RPMI7951 (cell line): ENCODE results near the gene DAB2. TPM values are rescaled to one million over a fixed set of nuclear protein-coding genes. Genes with fewer than 3 reads are reported as not detected.
A peak's percentile ranks its signal among the peaks of the same experiment; 100 is the strongest.
"Not testable (repeated sequence)": the region's sequence is repeated elsewhere in the genome, so short reads cannot be mapped to it uniquely, and the experiment has no call there.

Source experiments
- DNase-seq: peaks from one replicate; pipeline ENCODE4 v3.0.0-alpha.2; 2012; ENCODE audit warnings: low read depth
- total RNA-seq: library from RNA; depleted of rRNA; stranded (reverse); fragments of >200 nt; shearing (Covaris generic); gene quantifications from 2 replicates; pipeline ENCODE4 v1.2.3, GENCODE V29; 2014

The DAB2 gene
- total RNA-seq, 1 experiment from 2014 or later, result 19.9 TPM

DNA sequence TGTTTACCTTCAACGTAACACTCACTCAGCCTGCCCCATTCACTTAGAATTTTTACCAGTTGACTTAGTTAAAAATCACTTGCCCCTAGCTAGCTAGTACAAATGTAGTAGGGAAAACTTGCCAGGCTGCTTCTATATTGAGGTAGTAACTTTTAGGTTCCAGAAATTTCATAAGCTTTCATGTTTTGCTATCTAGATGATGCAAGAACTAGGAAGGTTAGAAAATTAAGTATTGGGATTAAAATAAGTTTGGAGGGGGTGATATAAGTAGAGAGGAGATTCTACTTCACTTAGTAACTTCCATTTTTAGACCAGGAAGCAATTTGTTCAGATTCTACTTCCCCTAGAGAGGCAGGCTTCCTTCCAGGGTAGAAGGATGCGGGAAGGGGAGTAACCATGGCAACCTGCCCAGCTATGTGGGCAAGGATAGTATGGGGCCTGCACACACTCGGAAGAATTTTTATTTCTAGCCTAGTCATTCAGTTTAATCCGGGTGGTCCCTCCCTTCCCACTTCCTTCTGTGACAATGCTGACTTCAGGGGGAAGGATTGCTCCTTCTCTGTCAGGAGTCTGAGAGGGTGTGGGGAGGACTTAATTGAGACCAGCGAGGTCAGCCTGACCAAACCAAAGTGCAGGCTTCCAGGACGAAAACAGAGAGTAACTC lies 4.2 kb downstream of the DAB2 start:
- peak; percentile 77 for DNase-seq

DNA sequence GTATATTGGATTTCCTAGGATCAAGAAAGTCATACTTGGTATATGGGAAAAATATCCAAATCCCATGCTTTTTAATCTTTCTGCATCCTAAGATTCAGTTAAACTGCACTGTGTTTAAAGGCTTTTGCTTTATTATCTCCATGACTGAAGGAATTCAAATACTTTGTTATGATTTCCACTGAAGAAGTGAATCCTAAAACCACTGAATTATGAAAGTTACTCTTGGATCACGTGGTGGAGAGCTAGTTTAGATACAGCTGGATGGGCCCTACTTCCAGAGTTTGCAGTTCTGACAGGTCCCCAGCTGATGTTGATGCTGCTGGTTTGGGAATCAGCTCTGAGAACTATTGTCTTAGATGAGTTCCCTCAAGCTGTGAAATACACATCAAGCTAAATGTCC lies 5.0 kb downstream of the DAB2 start:
- DNase-seq, result no peak

DNA sequence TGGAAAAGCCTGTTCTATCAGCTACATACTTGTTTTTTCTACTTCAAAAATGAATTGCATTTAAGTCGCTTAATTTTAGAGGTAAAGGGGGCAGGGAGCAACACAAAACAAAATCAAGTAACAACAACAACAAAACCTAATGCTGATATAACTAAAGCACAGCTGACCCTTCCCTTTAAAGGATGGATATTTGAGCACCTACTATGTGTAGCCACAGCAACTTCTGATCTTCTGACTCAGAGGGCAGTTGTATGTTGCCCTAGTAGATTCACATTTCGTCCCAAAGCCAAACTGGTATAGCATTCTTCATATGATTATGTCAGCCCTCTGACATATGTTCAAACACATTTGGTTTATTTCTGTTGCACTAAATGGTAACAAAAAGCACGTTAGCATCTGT lies 6.8 kb downstream of the DAB2 start:
- no peak for DNase-seq

DNA sequence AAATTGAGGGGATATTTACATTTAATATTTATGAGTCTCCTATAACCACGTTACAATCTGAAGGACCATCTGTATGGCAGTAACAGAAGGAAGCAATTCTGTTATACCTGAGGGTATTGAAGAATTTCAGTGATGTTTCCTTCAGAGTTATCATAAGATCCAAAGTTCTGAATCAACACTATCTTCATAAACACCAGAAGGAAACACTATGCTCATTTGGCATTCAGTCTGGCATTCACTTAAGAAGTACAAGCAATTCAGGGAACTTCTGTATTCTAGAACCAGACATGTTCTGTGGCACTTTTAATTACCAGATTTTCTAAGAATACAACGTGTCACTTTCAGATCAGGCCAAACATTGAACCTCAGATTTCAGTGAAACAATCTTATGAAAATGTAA lies 9.6 kb downstream of the DAB2 start:
- DNase-seq, result no peak

DNA sequence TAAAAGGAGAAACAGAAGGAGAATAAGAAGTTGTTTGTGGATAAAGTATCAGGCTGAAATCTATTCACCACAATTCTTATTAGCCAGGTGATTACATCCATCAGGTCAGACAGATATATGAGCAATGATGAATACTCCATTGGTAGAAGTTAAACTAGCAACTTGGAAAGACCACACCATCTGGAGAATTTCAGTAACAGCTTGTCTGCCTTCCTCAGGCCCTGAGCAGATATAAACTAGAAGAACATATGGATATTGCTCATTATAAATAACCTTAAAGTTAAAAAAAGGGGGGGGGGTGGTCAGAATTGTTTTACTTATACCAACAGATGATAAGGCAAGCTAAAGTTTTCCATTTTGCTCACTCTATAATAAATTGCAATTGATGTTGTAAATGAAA lies 10.4 kb downstream of the DAB2 start:
- no peak for DNase-seq

DNA sequence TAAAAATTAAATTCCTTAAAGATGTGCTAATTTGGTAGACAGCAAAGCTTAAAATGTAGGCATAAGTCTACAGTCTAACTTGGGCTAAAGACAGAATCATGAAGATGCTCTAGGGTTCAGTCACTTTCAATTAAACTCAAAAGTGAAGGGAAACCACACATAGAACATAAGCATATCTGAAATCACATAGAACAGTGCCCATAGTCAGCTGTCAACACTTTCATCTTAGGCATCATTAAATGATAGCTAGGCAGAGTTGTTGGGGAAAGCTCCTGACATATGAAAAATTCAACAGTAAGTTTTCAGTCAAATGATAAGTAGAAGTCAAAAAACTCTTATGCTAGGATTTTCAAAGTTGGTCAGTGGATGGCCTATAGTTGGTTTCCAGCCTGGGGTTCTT lies 11.0 kb downstream of the DAB2 start:
- DNase-seq, result no peak

DNA sequence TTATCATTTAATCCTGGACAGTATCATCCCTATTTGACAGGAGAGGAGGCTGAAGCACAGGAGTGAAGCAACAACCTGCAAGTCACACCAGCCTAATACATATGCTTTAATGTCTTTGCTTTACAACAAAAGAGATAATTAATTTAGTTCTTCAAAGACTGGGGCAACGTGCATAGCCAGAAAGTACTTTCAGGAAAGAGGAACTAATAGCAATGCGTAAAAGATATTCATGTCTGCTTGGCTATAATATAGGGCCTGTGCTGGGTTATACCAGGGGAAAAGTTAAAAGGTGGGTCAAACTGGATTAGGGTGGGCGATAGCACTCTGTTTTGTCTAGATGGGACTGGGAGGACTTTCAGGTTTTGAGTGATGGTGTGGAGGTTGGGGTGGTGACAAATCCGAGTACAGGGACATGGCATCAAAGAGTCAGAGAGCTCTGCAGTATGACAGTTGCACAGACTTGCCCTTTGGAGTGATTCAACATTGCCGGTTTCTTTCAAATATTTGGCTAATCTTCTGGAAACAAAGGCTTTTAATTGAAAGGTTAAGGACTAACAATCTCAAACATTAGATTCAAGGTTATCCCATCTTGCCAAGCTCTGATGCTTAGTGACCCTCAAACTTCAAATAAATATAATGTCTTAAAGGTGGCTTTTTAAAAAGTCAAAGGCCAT lies 11.9 kb downstream of the DAB2 start:
- DNase-seq, result no peak

DNA sequence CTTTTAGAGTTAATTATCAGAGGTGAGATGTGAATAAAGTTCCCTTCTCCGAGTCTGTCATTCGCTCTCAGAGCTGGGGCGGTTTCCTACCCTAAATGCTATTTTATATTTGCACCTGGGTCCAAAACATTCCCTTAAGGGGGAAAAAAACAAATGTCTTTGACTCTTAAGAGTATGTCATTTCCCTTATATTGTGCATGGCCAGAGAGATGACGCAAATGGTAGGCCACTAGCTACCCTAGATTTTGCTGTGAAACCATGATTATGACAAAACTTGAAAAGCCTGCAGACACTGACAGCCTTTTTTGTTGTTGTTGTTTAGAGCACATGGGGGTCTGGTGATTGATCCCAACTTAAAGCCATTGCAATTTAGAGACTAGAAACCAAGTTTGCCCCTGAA lies 12.8 kb downstream of the DAB2 start:
- no peak for DNase-seq

DNA sequence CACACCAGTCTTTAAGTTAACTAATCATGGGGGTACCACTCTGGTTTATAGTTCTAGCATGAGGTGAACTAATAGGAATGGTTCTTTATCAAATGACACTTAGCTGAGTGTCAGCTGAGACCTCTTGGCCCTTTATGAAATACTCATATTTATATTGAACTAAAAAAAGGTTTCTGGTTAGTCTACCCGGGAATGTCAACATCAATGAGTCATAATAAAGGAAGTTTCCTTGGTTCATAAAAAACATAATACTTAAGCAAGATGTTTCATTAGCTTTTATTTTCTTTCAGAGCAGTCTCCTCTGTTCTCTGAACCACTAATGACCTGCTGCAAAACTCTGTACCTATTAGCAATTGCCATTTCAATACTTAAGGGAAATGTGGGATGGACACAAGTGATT lies 13.7 kb downstream of the DAB2 start:
- peak; percentile 19 for DNase-seq

DNA sequence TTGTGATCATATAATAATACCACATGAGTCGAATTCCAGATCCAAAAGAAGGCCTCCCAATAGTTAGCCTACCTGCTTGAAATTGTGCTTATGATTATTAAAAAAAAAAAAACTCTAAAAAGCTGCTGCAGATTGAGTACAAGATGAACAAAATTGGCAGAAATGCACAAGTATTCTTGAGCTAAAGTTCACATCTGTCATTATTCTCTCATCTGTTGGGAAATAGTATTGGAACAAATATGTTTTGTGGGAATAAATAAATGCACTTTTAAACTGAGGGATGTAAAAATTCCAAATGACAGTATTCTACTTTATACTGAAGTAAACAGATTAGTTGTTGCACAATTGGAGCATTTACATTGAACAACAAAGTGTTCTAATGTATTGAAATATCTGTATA lies 15.7 kb downstream of the DAB2 start:
- DNase-seq, result no peak

DNA sequence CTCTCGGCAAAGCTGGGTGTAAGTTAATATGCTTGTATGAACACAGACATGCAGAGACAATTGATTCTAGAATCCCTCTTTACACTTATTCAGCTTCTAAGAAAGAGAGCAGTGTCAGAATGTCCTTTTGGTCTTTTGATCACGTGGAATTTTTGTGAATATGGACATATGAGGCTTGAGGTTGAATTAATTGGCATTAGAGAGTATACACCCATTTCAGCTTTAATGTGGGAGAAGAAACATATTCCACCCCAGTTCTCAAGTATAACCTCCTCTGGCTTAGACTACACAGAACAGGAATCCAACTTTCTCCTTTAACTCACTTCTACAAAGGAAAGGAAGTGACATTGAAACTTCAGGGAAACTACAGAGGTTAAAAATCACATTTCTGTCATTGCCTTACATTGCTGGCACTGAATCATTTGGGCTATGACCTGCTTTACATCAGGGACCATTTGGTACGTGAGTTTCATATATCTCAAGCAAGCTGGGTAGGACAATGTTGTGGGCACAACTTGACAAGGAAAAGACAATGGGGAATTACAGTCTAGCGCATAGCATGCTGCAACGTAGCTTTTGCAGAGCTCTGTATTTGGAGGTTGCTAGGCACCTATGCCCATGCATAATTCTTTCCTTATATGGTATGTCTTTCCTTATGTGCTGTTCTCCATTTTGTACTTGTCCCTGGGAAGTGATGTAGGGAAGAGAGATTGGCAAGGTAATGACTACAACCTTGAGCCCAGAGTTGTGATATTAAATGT lies 19.5 kb downstream of the DAB2 start:
- DNase-seq, result no peak

DNA sequence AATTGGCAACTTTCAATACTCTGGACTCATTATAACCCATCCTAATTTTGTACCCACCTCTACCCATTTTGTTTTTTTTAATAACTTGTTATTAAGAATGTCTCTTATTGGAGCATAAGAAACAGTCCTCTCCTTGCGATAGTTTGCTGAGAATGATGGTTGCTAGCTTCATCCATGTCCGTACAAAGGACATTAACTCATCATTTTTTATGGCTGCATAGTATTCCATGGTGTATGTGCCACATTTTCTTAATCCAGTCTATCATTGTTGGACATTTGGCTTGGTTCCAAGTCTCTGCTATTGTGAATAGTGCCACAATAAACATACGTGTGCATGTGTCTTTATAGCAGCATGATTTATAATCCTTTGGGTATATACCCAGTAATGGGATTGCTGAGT lies 21.0 kb downstream of the DAB2 start:
- DNase-seq, result not testable (repeated sequence)

DNA sequence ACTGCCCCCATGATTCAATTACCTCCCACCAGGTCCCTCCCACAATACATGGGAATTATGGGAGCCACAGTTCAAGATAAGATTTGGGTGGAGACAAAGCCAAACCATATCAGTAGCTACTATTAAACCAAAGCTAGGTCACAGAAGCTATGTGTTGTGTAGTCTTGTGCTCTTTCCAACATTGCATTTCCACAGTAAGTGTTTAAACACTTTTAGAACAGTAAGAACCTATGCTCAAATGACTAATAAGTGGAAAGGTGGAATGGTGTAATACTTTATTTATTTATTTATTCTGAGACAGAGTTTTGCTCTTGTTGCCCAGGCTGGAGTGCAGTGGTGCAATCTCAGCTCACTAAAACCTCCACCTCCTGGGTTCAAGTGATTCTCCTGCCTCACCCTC lies 22.6 kb downstream of the DAB2 start:
- not testable (repeated sequence) for DNase-seq

DNA sequence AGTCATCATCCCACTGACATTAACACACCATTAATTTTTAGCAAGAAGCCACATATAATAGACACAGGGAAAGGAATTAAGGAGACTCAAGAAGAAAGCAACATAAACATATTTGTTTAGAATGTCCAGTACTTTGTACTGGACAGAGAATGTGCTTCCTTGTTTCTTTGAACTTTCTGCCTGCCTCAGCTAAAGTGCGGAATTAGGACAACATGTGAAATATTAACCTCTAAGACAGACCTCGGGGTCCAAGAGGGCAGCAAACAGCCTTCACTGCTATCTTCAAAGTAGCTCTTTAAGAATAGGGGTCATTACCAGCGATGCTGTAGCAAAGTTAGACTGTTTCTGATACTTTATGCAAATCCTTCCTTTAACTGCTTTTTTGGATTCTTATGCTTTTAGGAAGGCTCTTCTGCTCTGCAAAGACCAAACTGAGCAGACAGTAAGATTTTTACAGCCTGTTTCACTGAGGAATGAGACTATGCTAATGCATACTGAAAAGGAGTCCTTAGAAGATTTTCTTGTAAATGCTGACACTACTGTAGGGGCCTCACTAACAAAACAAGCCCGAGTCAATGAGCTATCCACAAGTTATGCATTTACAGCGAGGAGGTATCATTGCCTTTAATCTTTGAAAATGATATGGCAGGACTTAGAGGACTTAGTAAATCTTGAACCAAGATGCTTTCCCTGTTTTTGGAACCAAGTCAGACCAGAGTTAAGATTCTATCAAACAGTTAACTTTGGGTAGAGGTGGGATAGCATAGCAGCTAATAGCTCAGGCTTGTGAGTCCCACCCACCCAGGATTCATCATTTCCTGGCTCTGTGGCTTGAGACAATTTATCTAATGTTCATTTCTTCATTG lies 23.8 kb downstream of the DAB2 start:
- DNase-seq, result no peak

DNA sequence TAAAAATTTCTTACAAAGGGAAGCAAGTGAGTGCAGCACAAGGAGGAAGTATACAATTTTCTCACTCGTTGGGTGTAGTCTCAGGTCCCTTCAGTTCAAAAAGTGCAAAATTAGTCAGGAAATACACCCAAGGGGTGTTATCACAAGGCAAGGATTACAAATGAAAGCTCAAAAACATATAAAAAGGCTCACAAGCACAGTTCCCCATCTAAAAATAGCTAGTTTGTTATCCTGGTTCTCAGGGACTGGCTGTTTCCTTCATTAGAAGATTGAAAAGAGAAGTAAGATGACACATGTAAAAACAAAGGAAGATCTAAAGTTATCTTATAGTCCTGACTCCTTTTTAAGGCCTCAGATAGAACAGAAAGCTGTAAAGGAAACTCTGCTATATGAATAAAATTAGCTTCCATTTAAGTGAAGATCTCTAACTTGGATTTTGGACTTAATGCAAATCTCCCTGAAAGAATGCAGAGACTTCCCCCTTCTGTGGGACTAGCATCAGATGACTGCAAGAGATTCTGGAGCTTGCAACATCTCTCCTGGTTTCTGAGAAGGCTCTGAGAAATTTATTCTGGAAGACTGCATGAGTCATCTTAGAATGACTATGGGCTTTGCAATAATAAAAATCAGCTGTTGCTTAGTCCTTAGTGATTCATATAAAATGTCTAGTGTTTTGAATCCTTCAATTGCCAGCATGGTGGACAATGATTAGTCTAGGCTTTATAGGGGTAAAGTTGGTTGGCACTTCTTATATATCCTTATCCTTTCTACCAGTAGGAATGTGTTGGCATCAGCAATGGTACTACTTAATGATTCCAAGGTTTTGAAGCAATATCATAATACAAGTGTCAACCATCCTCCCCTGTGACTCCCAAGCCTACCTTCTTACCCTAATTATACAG lies 25.4 kb downstream of the DAB2 start:
- DNase-seq, result peak; percentile 94

DNA sequence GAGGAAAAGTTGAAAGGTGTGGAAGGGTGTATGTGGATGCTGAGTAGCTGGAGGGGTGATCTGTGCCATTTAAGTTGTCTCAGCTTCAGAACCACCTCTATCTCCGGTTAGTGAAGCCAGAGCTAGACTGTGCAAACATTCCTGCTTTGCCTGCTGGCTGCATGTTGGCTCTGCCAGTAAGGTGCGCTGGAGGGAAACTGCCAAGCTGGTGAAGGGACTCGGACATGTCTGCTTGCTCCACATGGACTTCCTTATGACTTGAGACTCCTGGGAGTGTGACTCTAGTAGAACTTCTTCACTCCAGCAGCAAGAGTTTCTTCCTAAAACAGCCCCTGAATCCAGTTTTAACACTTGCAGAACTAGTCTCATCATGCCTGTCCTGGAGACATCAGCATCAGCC lies 27.9 kb downstream of the DAB2 start:
- DNase-seq, result no peak

DNA sequence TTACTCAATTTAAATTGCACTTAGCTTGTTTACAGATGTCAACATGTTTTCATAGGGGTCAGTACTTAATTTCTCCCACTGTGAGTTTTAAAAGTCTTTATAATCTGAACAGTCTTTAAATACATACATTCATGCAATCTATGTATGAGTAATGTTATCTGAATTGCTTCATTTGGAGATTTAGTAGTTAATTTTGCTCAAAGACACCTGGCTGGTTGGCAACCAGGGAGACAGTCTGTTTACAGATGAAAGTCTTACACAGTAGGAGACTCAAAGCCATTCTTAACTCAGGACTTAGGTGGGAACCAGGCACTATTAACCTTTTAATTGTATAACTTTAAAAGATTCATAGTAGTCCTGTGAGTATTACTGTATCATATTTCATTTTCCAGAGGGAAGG lies 29.3 kb downstream of the DAB2 start:
- DNase-seq, result no peak

DNA sequence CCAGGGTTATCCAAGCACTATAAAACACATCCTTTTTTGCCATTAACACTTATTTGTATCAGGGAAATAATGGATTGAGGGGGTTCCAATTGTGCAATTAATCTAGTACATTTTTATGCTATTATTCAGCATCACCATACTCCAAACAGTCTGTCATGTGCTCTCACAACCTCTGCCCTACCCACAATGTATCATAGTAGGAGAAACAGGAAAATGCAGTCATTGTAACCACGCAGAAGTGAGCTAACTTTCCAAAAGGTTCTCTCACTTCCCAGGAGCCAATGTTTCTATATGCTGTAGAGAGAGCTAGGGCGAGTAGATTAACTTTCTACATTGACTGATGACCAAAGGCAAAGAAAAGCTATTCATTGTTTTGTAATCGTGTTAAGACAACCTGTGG lies 29.8 kb downstream of the DAB2 start:
- peak; percentile 23 for DNase-seq

DNA sequence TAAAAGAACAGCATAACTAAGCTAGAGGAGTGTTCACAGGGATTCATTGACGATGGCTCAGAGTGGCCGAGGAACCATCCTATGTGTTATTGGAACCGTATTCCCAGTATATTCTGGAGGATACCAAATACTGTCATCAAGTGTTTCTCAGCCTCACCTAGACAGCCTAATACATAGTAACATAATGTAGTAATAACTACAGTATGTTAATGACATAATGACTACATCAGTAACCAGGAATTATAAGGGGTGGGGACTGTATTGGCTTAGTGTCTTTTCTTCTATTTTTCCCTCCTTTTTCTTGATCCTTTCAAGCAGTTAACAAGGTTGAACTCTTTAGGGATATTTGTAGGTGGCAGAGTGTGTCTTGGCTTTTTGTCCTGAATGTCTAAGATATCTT lies 33.8 kb downstream of the DAB2 start:
- no peak for DNase-seq

DNA sequence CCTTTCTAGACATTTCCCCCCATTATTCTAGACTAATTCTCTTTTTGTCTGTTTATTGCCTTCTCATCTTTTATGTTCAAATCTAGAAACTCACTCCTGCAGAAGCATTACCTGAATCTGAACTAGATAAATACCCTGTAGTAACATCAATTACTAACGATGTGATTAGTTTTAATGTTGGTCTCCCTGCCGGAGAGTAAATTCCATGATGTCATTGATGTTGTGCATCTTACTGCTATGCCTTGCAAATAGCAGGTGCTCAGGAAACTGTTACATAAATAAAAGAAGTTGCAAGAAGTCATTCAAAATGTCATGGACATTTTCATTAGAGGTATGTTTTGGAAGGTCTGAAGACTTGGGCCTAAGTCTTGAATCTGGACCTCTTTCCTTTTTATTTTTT lies 37.5 kb downstream of the DAB2 start:
- DNase-seq, result no peak

DNA sequence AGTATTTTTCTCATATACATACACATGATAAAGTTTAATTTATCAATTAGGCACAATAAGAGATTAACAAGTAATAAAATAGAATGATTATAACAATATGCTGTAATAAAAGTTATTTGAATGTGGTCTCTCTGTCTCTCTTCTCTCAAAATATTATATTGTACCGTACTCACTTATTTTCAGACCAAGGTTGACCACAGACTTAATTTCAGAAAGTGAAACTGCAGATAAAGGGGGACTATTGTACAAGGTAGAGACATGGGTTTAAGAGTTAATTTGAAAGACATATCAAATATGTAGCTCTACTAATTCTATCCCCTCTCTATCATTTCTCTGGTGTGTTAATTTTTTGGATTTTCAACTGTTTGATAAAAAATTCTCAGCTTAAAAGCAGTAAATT lies 40.5 kb downstream of the DAB2 start:
- no peak for DNase-seq
